Mucosa of descending colon (tissue), 3 donors: ENCODE measurements around the gene BLID. TPM values are rescaled to one million over a fixed set of nuclear protein-coding genes. Genes with fewer than 3 reads are reported as not detected.

Experiments
- ATAC-seq: fragments of 200-7000 bp; cut with Tn5 transposase; one replicate; pipeline ENCODE4 v1.9.1; 2020; ENCODE audit warnings: mild to moderate bottlenecking, moderate library complexity
- DNase-seq, 3 donors: peaks; one replicate each; pipeline ENCODE4 v3.0.0-alpha.2; 2020
- H3K36me3 ChIP-seq: fragments of 200-600 bp; one replicate; pipeline ENCODE4 v1.8.0; 2021; ENCODE audit warnings: low read depth, mild to moderate bottlenecking
- H3K4me1 ChIP-seq: fragments of 200-600 bp; one replicate; pipeline ENCODE4 v1.8.0; 2021; ENCODE audit warnings: low read depth, mild to moderate bottlenecking
- H3K4me3 ChIP-seq: fragments of 200-600 bp; one replicate; pipeline ENCODE4 v1.8.0; 2021; ENCODE audit warnings: mild to moderate bottlenecking
- H3K9me3 ChIP-seq: fragments of 200-600 bp; one replicate; pipeline ENCODE4 v1.8.0; 2021; ENCODE audit warnings: mild to moderate bottlenecking
- intact Hi-C, 2 donors: fragments of 100-400 bp; cut with DNase I in 1 of 2; cut with micrococcal nuclease in 1 of 2; formaldehyde crosslinking; loops; one replicate each; pipeline versions ENCODE4 v1.11.0 to v1.11.1; 2022; cut with DNase I, micrococcal nuclease
- total RNA-seq, 3 donors: library from RNA; stranded (reverse); fragmentation: NEBNext Ultra II Directional in 2 of 3; extraction: Animal tissue kit (Norgen Biotek cat#: 25700) in 2 of 3; gene quantifications; one replicate each; pipeline versions ENCODE4 v1.2.1 to v1.2.4, GENCODE V29; 2021 to 2023
- TF ChIP-seq, protein P1 (sequence below): fragments of 200-600 bp; IDR thresholded peaks from one replicate; pipeline ENCODE4 v1.8.0; 2022; ENCODE audit warnings: antibody characterized with exemption, mild to moderate bottlenecking
- donor health status: DM: no; HTN: no; CAD: no; lungs with moderate emphysema.
- donor health status: DM: no; HTN: no; CAD: no.
- donor health status: DM: no; HTN: yes; CAD: no.

BLID gene
- total RNA-seq, 3 donors from 2014 or later, result 0.73 TPM; not detected in 2

DNA sequence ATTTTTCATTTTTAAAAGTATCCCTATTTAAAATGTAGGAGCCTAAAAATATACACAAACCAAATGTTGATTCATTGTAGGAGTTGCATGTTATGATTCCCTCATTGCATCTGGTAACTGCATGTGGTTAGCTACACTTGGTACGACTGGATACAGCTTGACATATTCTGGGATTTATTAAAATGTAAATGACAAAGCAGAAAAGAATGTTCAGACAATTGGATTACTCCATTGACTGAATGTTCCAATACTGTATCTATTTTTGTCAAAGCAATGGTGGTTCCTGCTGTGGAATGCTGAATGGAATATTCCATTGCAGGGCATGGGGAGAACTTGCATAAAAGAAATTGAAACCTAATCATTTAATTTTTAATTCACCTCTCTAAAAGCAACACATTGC, 30.8 kb downstream of the BLID start:
- DNase-seq (no peak), ATAC-seq (no peak)
- TF ChIP-seq, protein P1, sequence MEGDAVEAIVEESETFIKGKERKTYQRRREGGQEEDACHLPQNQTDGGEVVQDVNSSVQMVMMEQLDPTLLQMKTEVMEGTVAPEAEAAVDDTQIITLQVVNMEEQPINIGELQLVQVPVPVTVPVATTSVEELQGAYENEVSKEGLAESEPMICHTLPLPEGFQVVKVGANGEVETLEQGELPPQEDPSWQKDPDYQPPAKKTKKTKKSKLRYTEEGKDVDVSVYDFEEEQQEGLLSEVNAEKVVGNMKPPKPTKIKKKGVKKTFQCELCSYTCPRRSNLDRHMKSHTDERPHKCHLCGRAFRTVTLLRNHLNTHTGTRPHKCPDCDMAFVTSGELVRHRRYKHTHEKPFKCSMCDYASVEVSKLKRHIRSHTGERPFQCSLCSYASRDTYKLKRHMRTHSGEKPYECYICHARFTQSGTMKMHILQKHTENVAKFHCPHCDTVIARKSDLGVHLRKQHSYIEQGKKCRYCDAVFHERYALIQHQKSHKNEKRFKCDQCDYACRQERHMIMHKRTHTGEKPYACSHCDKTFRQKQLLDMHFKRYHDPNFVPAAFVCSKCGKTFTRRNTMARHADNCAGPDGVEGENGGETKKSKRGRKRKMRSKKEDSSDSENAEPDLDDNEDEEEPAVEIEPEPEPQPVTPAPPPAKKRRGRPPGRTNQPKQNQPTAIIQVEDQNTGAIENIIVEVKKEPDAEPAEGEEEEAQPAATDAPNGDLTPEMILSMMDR, result no peak
- Histone ChIP-seq H3K4me1 (no peaks in the 10 kb centered on the region), H3K9me3 (no peaks in the 10 kb centered on the region), H3K36me3 (no peaks in the 10 kb centered on the region), H3K4me3 (no peak overlapping the region)
- intact Hi-C loops, result no loop called here

DNA sequence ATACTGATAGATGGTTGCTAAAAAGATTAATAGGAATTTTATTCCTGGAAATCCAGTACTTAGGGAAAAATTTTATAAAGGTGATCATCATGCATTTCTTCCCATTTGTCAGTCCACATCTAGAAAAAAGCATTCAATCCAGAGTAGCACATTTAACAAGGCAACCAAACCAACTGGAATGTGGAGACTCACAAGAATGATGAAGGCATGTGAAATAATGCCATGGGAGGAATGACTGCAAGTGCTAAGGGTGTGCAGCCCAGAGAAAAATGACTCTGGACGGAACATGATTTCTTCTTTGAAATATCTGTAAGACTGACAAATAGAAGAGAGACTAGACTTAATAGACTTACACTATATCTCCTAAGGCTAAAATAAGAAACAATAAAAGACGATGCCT, 33.8 kb downstream of the BLID start:
- intact Hi-C loops, result no loop called here
- Histone ChIP-seq H3K4me3 (no peak overlapping the region), H3K4me1 (no peaks in the 10 kb centered on the region), H3K36me3 (no peaks in the 10 kb centered on the region), H3K9me3 (no peaks in the 10 kb centered on the region)
- DNase-seq (no peak), ATAC-seq (no peak)
- TF ChIP-seq, protein P1, result no peak

DNA sequence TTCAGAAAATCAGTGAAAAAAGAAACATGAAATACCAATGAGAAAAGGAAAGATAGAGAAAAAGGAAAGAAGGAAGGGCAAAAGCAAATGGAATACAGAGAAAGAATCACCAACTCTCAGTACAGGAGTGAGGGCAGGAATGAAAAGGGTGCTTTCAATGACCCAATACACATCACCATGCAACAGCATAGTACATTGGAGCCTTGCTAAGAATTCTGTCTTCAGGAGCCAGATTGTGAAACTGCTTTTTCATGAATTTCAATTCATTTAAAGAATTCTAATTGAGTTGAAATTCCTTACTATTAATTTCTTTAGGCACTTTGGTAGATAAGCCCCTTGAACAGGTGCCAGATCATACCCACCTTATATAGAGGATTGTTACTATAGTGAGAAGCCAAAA, 34.9 kb downstream of the BLID start:
- no peak overlapping the region for H3K4me3 ChIP-seq
- H3K4me1 ChIP-seq, result no peaks in the 10 kb centered on the region
- ATAC-seq, result no peak
- no peaks in the 10 kb centered on the region for H3K36me3 ChIP-seq
- intact Hi-C loops, result no loop called here
- no peak for DNase-seq
- TF ChIP-seq, protein P1, result no peak
- no peaks in the 10 kb centered on the region for H3K9me3 ChIP-seq

DNA sequence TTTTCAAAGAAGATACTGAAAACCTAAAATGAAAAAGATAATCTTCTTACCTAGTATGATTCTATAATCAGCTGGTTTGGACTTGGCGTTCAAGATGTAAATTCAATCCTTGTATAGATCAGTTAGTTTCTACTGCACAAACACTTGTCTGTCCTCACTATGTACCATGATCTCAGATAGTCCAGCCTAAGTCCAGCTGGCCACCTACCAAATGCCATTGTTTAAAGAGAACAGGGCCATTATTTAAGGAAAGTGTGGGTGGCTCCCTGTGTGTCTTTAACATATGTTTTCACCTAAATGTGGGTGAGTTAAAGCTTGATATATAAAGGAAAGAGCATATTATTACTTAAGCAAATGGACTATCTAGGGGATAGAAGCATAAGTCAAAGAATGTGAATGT, 38.6 kb downstream of the BLID start:
- H3K4me3 ChIP-seq, result no peak overlapping the region
- TF ChIP-seq, protein P1, result no peak
- no peaks in the 10 kb centered on the region for H3K36me3 ChIP-seq
- no peak for DNase-seq
- intact Hi-C loops, result no loop called here
- no peaks in the 10 kb centered on the region for H3K4me1 ChIP-seq
- no peak for ATAC-seq
- H3K9me3 ChIP-seq, result no peaks in the 10 kb centered on the region

DNA sequence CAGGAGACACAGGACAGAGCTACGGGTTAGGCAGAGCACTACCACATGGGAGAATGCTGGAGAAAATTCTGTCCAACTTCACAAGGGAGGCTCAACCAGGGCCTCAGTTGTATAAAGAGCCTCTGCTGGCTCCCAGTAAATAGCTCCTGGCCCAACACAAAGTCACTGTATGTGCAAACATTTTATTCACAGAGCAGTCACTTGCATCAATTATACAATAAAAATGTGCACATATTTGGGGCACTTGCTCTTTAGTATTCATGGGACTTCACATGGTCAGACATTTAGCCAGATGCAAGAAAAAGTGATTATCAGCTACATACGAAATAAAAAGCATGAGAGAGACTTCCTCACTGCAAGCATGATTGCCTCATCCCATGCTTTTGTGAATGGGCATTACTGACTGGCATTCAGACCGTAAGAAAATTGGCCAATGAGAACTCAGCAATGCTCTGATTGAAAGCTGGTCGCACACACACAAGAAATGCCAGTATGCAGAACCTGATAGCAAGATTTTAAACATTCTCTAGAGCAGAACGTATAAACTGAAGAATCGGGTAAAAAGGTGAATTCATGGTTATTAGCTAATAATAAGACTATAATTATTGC, 39.4 kb downstream of the BLID start:
- no peak for DNase-seq
- no peaks in the 10 kb centered on the region for H3K36me3 ChIP-seq
- TF ChIP-seq, protein P1, result no peak
- ATAC-seq, result no peak
- H3K4me1 ChIP-seq, result no peaks in the 10 kb centered on the region
- no peak overlapping the region for H3K4me3 ChIP-seq
- H3K9me3 ChIP-seq, result no peaks in the 10 kb centered on the region
- intact Hi-C loops, result no loop called here

DNA sequence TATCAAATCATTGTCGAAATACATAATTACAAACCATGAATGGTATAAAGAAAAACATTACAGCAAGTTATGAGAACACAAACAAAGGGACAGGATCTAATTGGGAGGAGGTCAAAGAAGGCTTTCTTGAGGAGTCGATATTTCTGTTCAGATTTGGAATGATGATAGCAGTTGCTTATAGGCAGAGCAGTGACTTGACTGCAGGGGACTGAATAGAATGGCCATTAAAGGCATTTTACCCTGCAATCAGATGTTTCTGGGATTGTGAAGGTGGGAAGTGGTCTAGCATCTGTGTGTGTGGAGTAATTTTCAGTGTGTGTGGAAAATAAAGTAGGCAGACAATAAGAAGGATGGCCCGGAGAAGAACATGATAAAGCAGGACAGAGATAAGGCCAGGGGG, 41.0 kb downstream of the BLID start:
- intact Hi-C loops, result no loop called here
- no peaks in the 10 kb centered on the region for H3K36me3 ChIP-seq
- H3K4me1 ChIP-seq, result no peaks in the 10 kb centered on the region
- ATAC-seq (no peak), DNase-seq (no peak)
- no peak overlapping the region for H3K4me3 ChIP-seq
- H3K9me3 ChIP-seq, result no peaks in the 10 kb centered on the region
- TF ChIP-seq, protein P1, result no peak
